WTC11 (cell line): ENCODE measurements around the gene WDR90. TPM values are rescaled to one million over a fixed set of nuclear protein-coding genes. Genes with fewer than 3 reads are reported as not detected.
A peak's percentile ranks its signal among the peaks of the same experiment; 100 is the strongest.

ENCODE experiments used
- ATAC-seq: fragments of 200-7000 bp; cut with Tn5 transposase; 2 replicates; pipeline ENCODE4 v1.10.0; 2021; ENCODE audit warnings: mild to moderate bottlenecking, moderate library complexity
- CTCF ChIA-PET: fragments of 300-600 bp; sonication (Branson Sonifier 250); formaldehyde crosslinking; loops from one replicate; lab custom pipeline; 2021; ENCODE audit warnings: antibody characterized with exemption; lab: Charles Lee
- POLR2A ChIA-PET: fragments of 350-600 bp; sonication (Branson Sonifier 250); formaldehyde crosslinking; loops from one replicate; lab custom pipeline; 2021; ENCODE audit warnings: antibody characterized with exemption; lab: Charles Lee
- DNase-seq: peaks from one replicate; pipeline ENCODE4 v3.0.0; 2021; ENCODE audit warnings: low spot score
- H3K27ac Mint-ChIP-seq: 2 replicates; pipeline ENCODE4 v1.8.0; 2021; ENCODE audit warnings: mixed read lengths
- H3K27me3 Mint-ChIP-seq: 2 replicates; pipeline ENCODE4 v1.8.0; 2021; ENCODE audit warnings: low read depth, mild to moderate bottlenecking, moderate library complexity, mixed read lengths
- H3K36me3 Mint-ChIP-seq: 2 replicates; pipeline ENCODE4 v1.8.0; 2021; ENCODE audit warnings: mixed read lengths
- H3K4me1 Mint-ChIP-seq: 2 replicates; pipeline ENCODE4 v1.8.0; 2022; ENCODE audit warnings: mixed read lengths
- H3K4me3 Mint-ChIP-seq: 2 replicates; pipeline ENCODE4 v1.8.0; 2021; ENCODE audit warnings: mild to moderate bottlenecking, moderate library complexity, mixed read lengths
- H3K9me3 Mint-ChIP-seq: 2 replicates; pipeline ENCODE4 v1.8.0; 2021; ENCODE audit warnings: mixed read lengths
- EMX1 ChIP-seq: fragments of 250-450 bp; sonication (Bioruptor Pico); IDR thresholded peaks from 2 replicates; pipeline ENCODE4 v1.8.0; 2021; ENCODE audit warnings: mild to moderate bottlenecking
- ESRRA ChIP-seq: sonication (generic); formaldehyde crosslinking; IDR thresholded peaks from 2 replicates; pipeline ENCODE4 v1.8.1; 2022; ENCODE audit warnings: mild to moderate bottlenecking, missing genetic modification reagents, borderline replicate concordance
- FOXP1 ChIP-seq: sonication (generic); formaldehyde crosslinking; IDR thresholded peaks from 2 replicates; pipeline ENCODE4 v1.8.0; 2022; ENCODE audit warnings: missing genetic modification reagents, mild to moderate bottlenecking, moderate library complexity, borderline replicate concordance
- HMGA2 ChIP-seq: fragments of 250-450 bp; sonication (Bioruptor Pico); IDR thresholded peaks from 2 replicates; pipeline ENCODE4 v1.4.0; 2021; ENCODE audit warnings: mild to moderate bottlenecking, moderate library complexity
- NFYB ChIP-seq: sonication (generic); formaldehyde crosslinking; conservative IDR thresholded peaks from 2 replicates; pipeline ENCODE4 v1.8.0; 2022; ENCODE audit warnings: low read depth, missing genetic modification reagents
- SP1 ChIP-seq: sonication (generic); formaldehyde crosslinking; conservative IDR thresholded peaks from 2 replicates; pipeline ENCODE4 v1.8.1; 2022; ENCODE audit warnings: missing genetic modification reagents
- ZNF317 ChIP-seq: sonication (generic); formaldehyde crosslinking; IDR thresholded peaks from 2 replicates; pipeline ENCODE4 v1.8.1; 2023; ENCODE audit warnings: low read depth, mild to moderate bottlenecking, moderate library complexity, missing genetic modification reagents, borderline replicate concordance
- ZNF671 ChIP-seq: fragments of 250-450 bp; sonication (Bioruptor Pico); IDR thresholded peaks from 2 replicates; pipeline ENCODE4 v1.8.0; 2021; ENCODE audit warnings: mild to moderate bottlenecking
- total RNA-seq: library from RNA; stranded (reverse); gene quantifications from 3 replicates; pipeline ENCODE4 v1.2.3, GENCODE V29; 2021
- TF ChIP-seq, protein P1 (sequence below): sonication (generic); formaldehyde crosslinking; IDR thresholded peaks from 2 replicates; pipeline ENCODE4 v1.8.0; 2023; ENCODE audit warnings: missing genetic modification reagents
- TF ChIP-seq, protein P2 (sequence below): sonication (generic); formaldehyde crosslinking; IDR thresholded peaks from 2 replicates; pipeline ENCODE4 v1.8.1; 2023; ENCODE audit warnings: mild to moderate bottlenecking, missing genetic modification reagents
- TF ChIP-seq, protein P3 (sequence below): sonication (generic); formaldehyde crosslinking; IDR thresholded peaks from 2 replicates; pipeline ENCODE4 v1.8.1; 2023; ENCODE audit warnings: mild to moderate bottlenecking, missing genetic modification reagents, borderline replicate concordance
- TF ChIP-seq, protein P4 (sequence below): fragments of 250-450 bp; sonication (Bioruptor Pico); IDR thresholded peaks from 2 replicates; pipeline ENCODE4 v1.9.0; 2021; ENCODE audit warnings: moderate library complexity, mild to moderate bottlenecking, inconsistent platforms, borderline replicate concordance
- TF ChIP-seq, protein P5 (sequence below): fragments of 250-450 bp; sonication (Bioruptor Pico); IDR thresholded peaks from 2 replicates; pipeline ENCODE4 v1.9.0; 2021; ENCODE audit warnings: mild to moderate bottlenecking

WDR90 gene
- total RNA-seq, 1 experiment from 2014 or later: 75.8 TPM

DNA sequence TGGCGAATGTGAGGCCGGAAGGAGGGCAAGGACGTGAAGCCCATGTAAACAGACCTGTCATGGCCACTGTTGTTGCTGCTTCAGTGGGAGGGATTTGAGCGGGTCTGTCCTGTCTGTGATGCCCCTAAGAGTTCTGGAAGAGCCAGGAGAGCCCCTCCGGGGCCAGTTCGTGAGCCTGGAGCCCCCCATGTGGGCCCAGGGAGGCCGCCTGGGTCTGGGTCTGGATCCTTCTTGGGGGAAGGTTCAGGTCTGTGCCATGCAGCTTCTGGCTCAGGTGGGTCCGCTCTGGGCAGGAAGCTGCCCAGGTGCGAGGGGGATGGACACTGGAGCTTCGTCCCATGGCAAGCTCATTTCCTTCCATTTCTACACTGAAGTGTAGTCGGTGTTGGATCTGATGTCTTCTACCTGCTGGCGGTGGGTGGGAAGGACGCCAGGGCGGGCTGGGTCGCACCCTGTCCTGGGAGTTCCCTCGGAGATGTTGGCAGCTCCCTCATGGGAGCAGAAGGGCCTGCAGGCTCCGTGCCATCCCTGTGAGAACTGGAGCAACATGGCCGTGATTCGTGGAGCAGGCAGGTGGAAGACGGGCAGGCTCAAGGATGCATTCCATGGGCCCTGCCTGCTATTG lies 29.6 kb upstream of the WDR90 start:
- no peak for DNase-seq
- CTCF ChIA-PET: interaction anchor here (0.7 to 3.5 kb wide), 4 partner anchors 8 to 132 kb away, joined by 3 to 18 read pairs (median 4); no protein-coding TSS in a partner anchor
- H3K4me3 Mint-ChIP-seq: no peak overlapping the region

DNA sequence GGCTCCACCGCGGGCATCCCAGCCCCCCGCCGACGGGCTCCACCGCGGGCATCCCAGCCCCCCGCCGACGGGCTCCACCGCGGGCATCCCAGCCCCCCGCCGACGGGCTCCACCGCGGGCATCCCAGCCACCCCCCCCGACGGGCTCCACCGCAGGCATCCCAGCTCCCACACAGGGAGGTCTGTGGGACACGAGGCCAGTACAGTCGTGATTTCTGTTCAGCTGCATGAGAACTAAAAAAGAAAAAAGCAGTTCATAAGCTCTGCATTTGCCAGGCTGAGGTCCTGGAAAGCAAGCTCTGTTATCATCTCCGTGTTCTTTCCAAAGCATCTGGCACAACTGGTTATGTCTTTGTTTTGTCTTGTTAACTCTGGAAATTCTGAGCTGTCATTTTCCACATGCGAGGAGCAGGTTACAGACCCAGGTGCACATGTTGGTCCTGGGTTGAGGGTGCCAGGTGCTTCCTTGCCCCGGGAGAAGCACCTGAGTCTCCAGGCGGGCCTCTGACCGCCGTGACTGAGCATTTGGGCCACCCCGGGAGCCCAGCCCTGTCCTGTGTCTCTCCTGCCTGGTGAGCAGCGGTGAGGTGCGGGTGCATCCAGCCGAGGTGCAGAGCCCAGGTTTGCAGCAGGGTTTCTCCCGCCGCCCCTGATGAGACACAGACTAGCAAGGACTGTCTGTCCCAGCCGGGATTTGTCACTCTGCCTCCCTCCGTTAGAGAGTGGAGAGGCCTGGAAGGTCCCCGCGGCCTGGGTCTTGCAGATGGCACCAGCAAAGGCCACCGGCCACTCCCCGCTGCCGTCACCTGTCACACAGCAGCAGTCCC lies 28.3 kb upstream of the WDR90 start:
- no peak for TF ChIP-seq ESRRA (CRISPR knock-in tag)
- Mint-ChIP-seq H3K27ac (no peak overlapping the region; the same call in 1 of the 2 replicates), H3K36me3 (no peaks in the 10 kb centered on the region), H3K4me1 (peaks cover 24% of the 10 kb centered on the region), H3K4me3 (no peak overlapping the region), H3K9me3 (no peaks in the 10 kb centered on the region), H3K27me3 (no peaks in the 10 kb centered on the region)
- POLR2A ChIA-PET: no interaction called here
- no peak for DNase-seq
- ATAC-seq: no peak
- CTCF ChIA-PET: interaction anchor here (0.7 to 3.5 kb wide), 10 partner anchors 10 to 74 kb away, joined by 3 to 21 read pairs (median 8); partner anchors contain the start of genes RHOT2 and WDR90

More for the DNA sequence above, 29.6 kb upstream of the WDR90 start:
- H3K9me3 Mint-ChIP-seq: no peaks in the 10 kb centered on the region
- no peak overlapping the region for H3K27ac Mint-ChIP-seq
- POLR2A ChIA-PET: no interaction called here
- H3K4me1 Mint-ChIP-seq: peaks cover 24% of the 10 kb centered on the region
- no peaks in the 10 kb centered on the region for H3K27me3 Mint-ChIP-seq
- no peak for TF ChIP-seq EMX1 (CRISPR knock-in tag)
- no peak for TF ChIP-seq HMGA2 (CRISPR knock-in tag)
- TF ChIP-seq ZNF671: no peak
- TF ChIP-seq, protein P1, sequence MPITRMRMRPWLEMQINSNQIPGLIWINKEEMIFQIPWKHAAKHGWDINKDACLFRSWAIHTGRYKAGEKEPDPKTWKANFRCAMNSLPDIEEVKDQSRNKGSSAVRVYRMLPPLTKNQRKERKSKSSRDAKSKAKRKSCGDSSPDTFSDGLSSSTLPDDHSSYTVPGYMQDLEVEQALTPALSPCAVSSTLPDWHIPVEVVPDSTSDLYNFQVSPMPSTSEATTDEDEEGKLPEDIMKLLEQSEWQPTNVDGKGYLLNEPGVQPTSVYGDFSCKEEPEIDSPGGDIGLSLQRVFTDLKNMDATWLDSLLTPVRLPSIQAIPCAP (CRISPR knock-in tag): no peak
- TF ChIP-seq, protein P2, sequence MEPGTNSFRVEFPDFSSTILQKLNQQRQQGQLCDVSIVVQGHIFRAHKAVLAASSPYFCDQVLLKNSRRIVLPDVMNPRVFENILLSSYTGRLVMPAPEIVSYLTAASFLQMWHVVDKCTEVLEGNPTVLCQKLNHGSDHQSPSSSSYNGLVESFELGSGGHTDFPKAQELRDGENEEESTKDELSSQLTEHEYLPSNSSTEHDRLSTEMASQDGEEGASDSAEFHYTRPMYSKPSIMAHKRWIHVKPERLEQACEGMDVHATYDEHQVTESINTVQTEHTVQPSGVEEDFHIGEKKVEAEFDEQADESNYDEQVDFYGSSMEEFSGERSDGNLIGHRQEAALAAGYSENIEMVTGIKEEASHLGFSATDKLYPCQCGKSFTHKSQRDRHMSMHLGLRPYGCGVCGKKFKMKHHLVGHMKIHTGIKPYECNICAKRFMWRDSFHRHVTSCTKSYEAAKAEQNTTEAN (CRISPR knock-in tag): no peak
- TF ChIP-seq, protein P3, sequence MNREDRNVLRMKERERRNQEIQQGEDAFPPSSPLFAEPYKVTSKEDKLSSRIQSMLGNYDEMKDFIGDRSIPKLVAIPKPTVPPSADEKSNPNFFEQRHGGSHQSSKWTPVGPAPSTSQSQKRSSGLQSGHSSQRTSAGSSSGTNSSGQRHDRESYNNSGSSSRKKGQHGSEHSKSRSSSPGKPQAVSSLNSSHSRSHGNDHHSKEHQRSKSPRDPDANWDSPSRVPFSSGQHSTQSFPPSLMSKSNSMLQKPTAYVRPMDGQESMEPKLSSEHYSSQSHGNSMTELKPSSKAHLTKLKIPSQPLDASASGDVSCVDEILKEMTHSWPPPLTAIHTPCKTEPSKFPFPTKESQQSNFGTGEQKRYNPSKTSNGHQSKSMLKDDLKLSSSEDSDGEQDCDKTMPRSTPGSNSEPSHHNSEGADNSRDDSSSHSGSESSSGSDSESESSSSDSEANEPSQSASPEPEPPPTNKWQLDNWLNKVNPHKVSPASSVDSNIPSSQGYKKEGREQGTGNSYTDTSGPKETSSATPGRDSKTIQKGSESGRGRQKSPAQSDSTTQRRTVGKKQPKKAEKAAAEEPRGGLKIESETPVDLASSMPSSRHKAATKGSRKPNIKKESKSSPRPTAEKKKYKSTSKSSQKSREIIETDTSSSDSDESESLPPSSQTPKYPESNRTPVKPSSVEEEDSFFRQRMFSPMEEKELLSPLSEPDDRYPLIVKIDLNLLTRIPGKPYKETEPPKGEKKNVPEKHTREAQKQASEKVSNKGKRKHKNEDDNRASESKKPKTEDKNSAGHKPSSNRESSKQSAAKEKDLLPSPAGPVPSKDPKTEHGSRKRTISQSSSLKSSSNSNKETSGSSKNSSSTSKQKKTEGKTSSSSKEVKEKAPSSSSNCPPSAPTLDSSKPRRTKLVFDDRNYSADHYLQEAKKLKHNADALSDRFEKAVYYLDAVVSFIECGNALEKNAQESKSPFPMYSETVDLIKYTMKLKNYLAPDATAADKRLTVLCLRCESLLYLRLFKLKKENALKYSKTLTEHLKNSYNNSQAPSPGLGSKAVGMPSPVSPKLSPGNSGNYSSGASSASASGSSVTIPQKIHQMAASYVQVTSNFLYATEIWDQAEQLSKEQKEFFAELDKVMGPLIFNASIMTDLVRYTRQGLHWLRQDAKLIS (CRISPR knock-in tag): no peak
- no peak for TF ChIP-seq ESRRA (CRISPR knock-in tag)
- TF ChIP-seq SP1 (CRISPR knock-in tag): no peak
- TF ChIP-seq, protein P4, sequence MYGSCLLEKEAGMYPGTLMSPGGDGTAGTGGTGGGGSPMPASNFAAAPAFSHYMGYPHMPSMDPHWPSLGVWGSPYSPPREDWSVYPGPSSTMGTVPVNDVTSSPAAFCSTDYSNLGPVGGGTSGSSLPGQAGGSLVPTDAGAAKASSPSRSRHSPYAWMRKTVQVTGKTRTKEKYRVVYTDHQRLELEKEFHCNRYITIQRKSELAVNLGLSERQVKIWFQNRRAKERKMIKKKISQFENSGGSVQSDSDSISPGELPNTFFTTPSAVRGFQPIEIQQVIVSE (CRISPR knock-in tag): no peak
- peaks cover 6% of the 10 kb centered on the region for H3K36me3 Mint-ChIP-seq
- no peak for ATAC-seq

DNA sequence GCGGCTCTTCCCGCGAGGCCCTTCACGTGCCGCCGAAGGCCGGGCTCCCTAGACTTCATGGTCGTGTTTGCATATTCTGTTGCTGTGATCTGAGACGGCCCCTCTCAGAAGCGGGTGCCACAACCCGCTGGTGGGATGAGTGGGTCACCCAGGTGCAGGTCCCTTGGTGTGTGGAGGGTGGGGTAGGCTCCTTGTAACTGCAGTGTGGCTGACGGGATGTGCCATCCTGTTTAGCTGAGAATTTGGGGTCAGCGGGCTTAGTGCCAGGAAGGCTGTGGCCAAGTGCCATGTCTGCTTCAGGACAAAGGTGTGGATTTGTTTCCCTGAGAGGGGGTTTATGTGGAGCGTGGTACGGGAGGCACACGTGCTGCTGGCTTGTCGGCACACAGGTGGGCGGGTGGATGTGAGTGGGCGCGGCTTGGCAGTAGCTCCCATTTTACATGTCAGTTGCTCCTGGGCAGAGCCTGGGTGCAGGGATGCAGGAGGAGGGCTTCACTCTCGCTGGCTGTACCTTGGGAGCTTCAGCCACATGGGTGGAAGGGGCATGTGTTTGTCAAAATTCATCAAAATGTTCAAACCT lies 27.5 kb upstream of the WDR90 start:
- no peaks in the 10 kb centered on the region for H3K9me3 Mint-ChIP-seq
- ATAC-seq (no peak), DNase-seq (no peak)
- peaks cover 2% of the 10 kb centered on the region; the same call in 1 of the 2 replicates for H3K36me3 Mint-ChIP-seq
- no peaks in the 10 kb centered on the region for H3K27me3 Mint-ChIP-seq
- no peak overlapping the region for H3K4me3 Mint-ChIP-seq
- peaks cover 24% of the 10 kb centered on the region for H3K4me1 Mint-ChIP-seq
- TF ChIP-seq NFYB (CRISPR knock-in tag) (no peak), ZNF671 (no peak), FOXP1 (CRISPR knock-in tag) (0 out of 2 replicates have a peak, but pooled peaks have one; percentile 10), ZNF317 (CRISPR knock-in tag) (no peak)
- TF ChIP-seq, protein P5, sequence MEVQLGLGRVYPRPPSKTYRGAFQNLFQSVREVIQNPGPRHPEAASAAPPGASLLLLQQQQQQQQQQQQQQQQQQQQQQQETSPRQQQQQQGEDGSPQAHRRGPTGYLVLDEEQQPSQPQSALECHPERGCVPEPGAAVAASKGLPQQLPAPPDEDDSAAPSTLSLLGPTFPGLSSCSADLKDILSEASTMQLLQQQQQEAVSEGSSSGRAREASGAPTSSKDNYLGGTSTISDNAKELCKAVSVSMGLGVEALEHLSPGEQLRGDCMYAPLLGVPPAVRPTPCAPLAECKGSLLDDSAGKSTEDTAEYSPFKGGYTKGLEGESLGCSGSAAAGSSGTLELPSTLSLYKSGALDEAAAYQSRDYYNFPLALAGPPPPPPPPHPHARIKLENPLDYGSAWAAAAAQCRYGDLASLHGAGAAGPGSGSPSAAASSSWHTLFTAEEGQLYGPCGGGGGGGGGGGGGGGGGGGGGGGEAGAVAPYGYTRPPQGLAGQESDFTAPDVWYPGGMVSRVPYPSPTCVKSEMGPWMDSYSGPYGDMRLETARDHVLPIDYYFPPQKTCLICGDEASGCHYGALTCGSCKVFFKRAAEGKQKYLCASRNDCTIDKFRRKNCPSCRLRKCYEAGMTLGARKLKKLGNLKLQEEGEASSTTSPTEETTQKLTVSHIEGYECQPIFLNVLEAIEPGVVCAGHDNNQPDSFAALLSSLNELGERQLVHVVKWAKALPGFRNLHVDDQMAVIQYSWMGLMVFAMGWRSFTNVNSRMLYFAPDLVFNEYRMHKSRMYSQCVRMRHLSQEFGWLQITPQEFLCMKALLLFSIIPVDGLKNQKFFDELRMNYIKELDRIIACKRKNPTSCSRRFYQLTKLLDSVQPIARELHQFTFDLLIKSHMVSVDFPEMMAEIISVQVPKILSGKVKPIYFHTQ: no peak
- TF ChIP-seq, protein P3 (CRISPR knock-in tag): no peak
- peak overlapping the region; percentile 70 for H3K27ac Mint-ChIP-seq
- CTCF ChIA-PET: interaction anchor here (0.7 to 3.5 kb wide), 19 partner anchors 9 to 235 kb away, joined by 3 to 21 read pairs (median 5); partner anchors contain the start of genes CIAO3, METTL26, NHLRC4 and WDR90
- POLR2A ChIA-PET: interaction anchor here (1.4 kb wide), 1 partner anchor 15 kb away, joined by 3 read pairs; the partner anchor contains the start of gene METTL26
